HepG2 (cell line): ENCODE data around the gene FBXO9. TPM values are rescaled to one million over a fixed set of nuclear protein-coding genes. Genes with fewer than 3 reads are reported as not detected.

Experiments
- ELF1 ChIP-seq: sonication (generic); formaldehyde crosslinking; IDR thresholded peaks from 2 replicates; pipeline ENCODE4 v1.4.0; 2020; ENCODE audit warnings: missing genetic modification reagents
- GFI1 ChIP-seq: sonication (generic); formaldehyde crosslinking; IDR thresholded peaks from 2 replicates; pipeline ENCODE4 v1.5.0; 2020; ENCODE audit warnings: missing genetic modification reagents, mild to moderate bottlenecking, borderline replicate concordance
- HDAC2 ChIP-seq: sonication (generic); formaldehyde crosslinking; IDR thresholded peaks from 2 replicates; pipeline ENCODE4 v1.4.0; 2020; ENCODE audit warnings: missing genetic modification reagents
- MBNL3 ChIP-seq: fragments of 250-450 bp; sonication (Bioruptor Pico); conservative IDR thresholded peaks from 2 replicates; pipeline ENCODE4 v1.8.0; 2022; ENCODE audit warnings: mild to moderate bottlenecking, inconsistent platforms
- MXI1 ChIP-seq: IDR thresholded peaks from 3 replicates; pipeline ENCODE4 v1.6.1; 2012; ENCODE audit warnings: low read depth, low read length, inconsistent platforms, borderline replicate concordance
- MYNN ChIP-seq: sonication (generic); formaldehyde crosslinking; IDR thresholded peaks from 2 replicates; pipeline ENCODE4 v1.4.0; 2020; ENCODE audit warnings: mild to moderate bottlenecking, low read depth, missing genetic modification reagents
- NFYC ChIP-seq: IDR thresholded peaks from 2 replicates; pipeline ENCODE4 v1.6.1; 2016; ENCODE audit warnings: missing genetic modification reagents, missing compliant biosample characterization
- PHF21A ChIP-seq: sonication (generic); formaldehyde crosslinking; IDR thresholded peaks from 2 replicates; pipeline ENCODE4 v1.5.0; 2020; ENCODE audit warnings: mild to moderate bottlenecking, missing genetic modification reagents
- PTBP1 ChIP-seq: fragments of 200-400 bp; formaldehyde crosslinking; IDR thresholded peaks from 2 replicates; pipeline ENCODE4 v1.6.1; 2018; ENCODE audit warnings: low read length, low read depth; ENCODE audit not compliant: poor library complexity, severe bottlenecking
- SMAD9 ChIP-seq: sonication (generic); formaldehyde crosslinking; IDR thresholded peaks from 2 replicates; pipeline ENCODE4 v1.5.1; 2020; ENCODE audit warnings: mild to moderate bottlenecking, missing genetic modification reagents
- SMARCE1 ChIP-seq: fragments of 450-650 bp; IDR thresholded peaks from 2 replicates; pipeline ENCODE4 v1.6.1; 2017; ENCODE audit warnings: borderline replicate concordance
- SRSF1 ChIP-seq: fragments of 200-400 bp; formaldehyde crosslinking; optimal IDR thresholded peaks from 2 replicates; pipeline ENCODE3; 2017; ENCODE audit warnings: mild to moderate bottlenecking, low read depth, low read length, moderate library complexity
- ZNF101 ChIP-seq: sonication (generic); formaldehyde crosslinking; IDR thresholded peaks from 2 replicates; pipeline ENCODE4 v1.4.0; 2020; ENCODE audit warnings: mild to moderate bottlenecking, low read depth, missing genetic modification reagents, borderline replicate concordance
- ZNF510 ChIP-seq: sonication (generic); formaldehyde crosslinking; IDR thresholded peaks from 2 replicates; pipeline ENCODE4 v1.4.0; 2020; ENCODE audit warnings: low read depth, mild to moderate bottlenecking, missing genetic modification reagents
- ZNF546 ChIP-seq: sonication (generic); formaldehyde crosslinking; conservative IDR thresholded peaks from 2 replicates; pipeline ENCODE4 v1.8.1; 2023; ENCODE audit warnings: mild to moderate bottlenecking, missing genetic modification reagents
- ZNF678 ChIP-seq: sonication (generic); formaldehyde crosslinking; IDR thresholded peaks from 2 replicates; pipeline ENCODE4 v1.4.0; 2020; ENCODE audit warnings: mild to moderate bottlenecking, missing genetic modification reagents
- ZSCAN21 ChIP-seq: sonication (generic); formaldehyde crosslinking; IDR thresholded peaks from 2 replicates; pipeline ENCODE4 v1.8.0; 2022; ENCODE audit warnings: mild to moderate bottlenecking, missing genetic modification reagents, moderate library complexity, borderline replicate concordance
- polyA plus RNA-seq, 8 experiments: library from polyadenylated mRNA; depleted of rRNA in 3 of 8; stranded (reverse) in 7 of 8; unstranded in 1 of 8; fragments of >200 nt; fragmentation: Illumina TruSeq in 4 of 8; extraction: Trizol in 4 of 8; gene quantifications; 2 replicates each; pipeline versions ENCODE4 v1.2.1 to v1.2.3, GENCODE V29; 2011 to 2016; ENCODE audit warnings: low read depth in 4 of 8, missing spikeins in 1 of 8, mixed read lengths in 1 of 8; ENCODE audit not compliant: insufficient read depth in 1 of 8
- total RNA-seq, 5 experiments: library from RNA; depleted of rRNA; stranded (reverse); fragments of >200 nt; fragmentation: Illumina TruSeq; extraction: Trizol; gene quantifications; 2 replicates each; pipeline ENCODE4 v1.2.3, GENCODE V29; 2016; ENCODE audit warnings: low read depth in 1 of 5
- TF ChIP-seq, protein P1 (sequence below): sonication (generic); formaldehyde crosslinking; IDR thresholded peaks from 2 replicates; pipeline ENCODE4 v1.9.0; 2021; ENCODE audit warnings: missing genetic modification reagents, mild to moderate bottlenecking, borderline replicate concordance
- TF ChIP-seq, protein P2 (sequence below): sonication (generic); formaldehyde crosslinking; conservative IDR thresholded peaks from 2 replicates; pipeline ENCODE4 v1.5.0; 2020; ENCODE audit warnings: missing genetic modification reagents
- TF ChIP-seq, protein P3 (sequence below): IDR thresholded peaks from 2 replicates; pipeline ENCODE4 v1.6.1; 2016; ENCODE audit warnings: mild to moderate bottlenecking
- TF ChIP-seq, protein P4 (sequence below): sonication (generic); formaldehyde crosslinking; IDR thresholded peaks from 2 replicates; pipeline ENCODE4 v1.4.0; 2020; ENCODE audit warnings: missing genetic modification reagents
- TF ChIP-seq, protein P5 (sequence below): fragments of 450-650 bp; IDR thresholded peaks from 2 replicates; pipeline ENCODE4 v1.6.1; 2017; ENCODE audit warnings: mild to moderate bottlenecking

FBXO9 gene
- total and polyA plus RNA-seq, 2 of the 13 experiments (the other 11 are each of a cell fraction or from before 2014, with no cell fraction given): 64.3 to 98.4 TPM

DNA sequence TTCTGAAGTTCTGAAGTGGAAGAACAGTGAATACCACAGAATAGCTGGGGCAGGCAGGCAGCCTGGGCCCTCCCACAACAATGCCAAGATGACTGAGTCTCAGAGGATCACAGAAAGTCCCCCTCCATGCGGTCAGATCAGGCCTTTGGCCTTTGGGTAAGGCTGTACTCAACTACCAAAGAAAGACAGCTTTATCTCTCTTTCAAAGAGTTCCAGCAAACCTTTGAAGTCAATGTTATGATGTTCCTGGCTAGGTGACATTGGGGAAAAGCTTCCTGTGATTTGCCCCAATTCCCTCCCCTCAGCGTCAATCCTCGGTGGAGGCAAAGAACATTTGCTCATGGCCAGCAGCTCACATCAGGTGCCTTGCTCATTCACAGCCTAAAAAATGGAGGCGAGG lies 10.7 kb upstream of the FBXO9 start (continued):
- TF ChIP-seq MXI1 (0 out of 3 replicates have a peak, but pooled peaks have one; percentile 20), ZSCAN21 (CRISPR knock-in tag) (peak; percentile 65; the same call in 1 of the 2 replicates), SMARCE1 (no peak), ZNF546 (CRISPR knock-in tag) (no peak), SMAD9 (CRISPR knock-in tag) (no peak), ELF1 (CRISPR knock-in tag) (peak; percentile 40; the same call in 1 of the 2 replicates), ZNF510 (CRISPR knock-in tag) (no peak), GFI1 (CRISPR knock-in tag) (peak; percentile 84; the same call in 1 of the 2 replicates), NFYC (CRISPR knock-in tag) (0 out of 2 replicates have a peak, but pooled peaks have one; percentile 21), MYNN (CRISPR knock-in tag) (0 out of 2 replicates have a peak, but pooled peaks have one; percentile 49), MBNL3 (CRISPR knock-in tag) (no peak), PTBP1 (no peak), HDAC2 (CRISPR knock-in tag) (peak; percentile 70), PHF21A (CRISPR knock-in tag) (no peak), SRSF1 (no peak), ZNF101 (CRISPR knock-in tag) (no peak), ZNF678 (CRISPR knock-in tag) (no peak)
- TF ChIP-seq, protein P1, sequence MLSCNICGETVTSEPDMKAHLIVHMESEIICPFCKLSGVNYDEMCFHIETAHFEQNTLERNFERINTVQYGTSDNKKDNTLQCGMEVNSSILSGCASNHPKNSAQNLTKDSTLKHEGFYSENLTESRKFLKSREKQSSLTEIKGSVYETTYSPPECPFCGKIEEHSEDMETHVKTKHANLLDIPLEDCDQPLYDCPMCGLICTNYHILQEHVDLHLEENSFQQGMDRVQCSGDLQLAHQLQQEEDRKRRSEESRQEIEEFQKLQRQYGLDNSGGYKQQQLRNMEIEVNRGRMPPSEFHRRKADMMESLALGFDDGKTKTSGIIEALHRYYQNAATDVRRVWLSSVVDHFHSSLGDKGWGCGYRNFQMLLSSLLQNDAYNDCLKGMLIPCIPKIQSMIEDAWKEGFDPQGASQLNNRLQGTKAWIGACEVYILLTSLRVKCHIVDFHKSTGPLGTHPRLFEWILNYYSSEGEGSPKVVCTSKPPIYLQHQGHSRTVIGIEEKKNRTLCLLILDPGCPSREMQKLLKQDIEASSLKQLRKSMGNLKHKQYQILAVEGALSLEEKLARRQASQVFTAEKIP (CRISPR knock-in tag): no peak
- TF ChIP-seq, protein P2, sequence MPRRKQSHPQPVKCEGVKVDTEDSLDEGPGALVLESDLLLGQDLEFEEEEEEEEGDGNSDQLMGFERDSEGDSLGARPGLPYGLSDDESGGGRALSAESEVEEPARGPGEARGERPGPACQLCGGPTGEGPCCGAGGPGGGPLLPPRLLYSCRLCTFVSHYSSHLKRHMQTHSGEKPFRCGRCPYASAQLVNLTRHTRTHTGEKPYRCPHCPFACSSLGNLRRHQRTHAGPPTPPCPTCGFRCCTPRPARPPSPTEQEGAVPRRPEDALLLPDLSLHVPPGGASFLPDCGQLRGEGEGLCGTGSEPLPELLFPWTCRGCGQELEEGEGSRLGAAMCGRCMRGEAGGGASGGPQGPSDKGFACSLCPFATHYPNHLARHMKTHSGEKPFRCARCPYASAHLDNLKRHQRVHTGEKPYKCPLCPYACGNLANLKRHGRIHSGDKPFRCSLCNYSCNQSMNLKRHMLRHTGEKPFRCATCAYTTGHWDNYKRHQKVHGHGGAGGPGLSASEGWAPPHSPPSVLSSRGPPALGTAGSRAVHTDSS (CRISPR knock-in tag): no peak
- TF ChIP-seq, protein P3, sequence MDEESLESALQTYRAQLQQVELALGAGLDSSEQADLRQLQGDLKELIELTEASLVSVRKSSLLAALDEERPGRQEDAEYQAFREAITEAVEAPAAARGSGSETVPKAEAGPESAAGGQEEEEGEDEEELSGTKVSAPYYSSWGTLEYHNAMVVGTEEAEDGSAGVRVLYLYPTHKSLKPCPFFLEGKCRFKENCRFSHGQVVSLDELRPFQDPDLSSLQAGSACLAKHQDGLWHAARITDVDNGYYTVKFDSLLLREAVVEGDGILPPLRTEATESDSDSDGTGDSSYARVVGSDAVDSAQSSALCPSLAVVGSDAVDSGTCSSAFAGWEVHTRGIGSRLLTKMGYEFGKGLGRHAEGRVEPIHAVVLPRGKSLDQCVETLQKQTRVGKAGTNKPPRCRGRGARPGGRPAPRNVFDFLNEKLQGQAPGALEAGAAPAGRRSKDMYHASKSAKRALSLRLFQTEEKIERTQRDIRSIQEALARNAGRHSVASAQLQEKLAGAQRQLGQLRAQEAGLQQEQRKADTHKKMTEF (CRISPR knock-in tag): peak; percentile 50
- TF ChIP-seq, protein P4, sequence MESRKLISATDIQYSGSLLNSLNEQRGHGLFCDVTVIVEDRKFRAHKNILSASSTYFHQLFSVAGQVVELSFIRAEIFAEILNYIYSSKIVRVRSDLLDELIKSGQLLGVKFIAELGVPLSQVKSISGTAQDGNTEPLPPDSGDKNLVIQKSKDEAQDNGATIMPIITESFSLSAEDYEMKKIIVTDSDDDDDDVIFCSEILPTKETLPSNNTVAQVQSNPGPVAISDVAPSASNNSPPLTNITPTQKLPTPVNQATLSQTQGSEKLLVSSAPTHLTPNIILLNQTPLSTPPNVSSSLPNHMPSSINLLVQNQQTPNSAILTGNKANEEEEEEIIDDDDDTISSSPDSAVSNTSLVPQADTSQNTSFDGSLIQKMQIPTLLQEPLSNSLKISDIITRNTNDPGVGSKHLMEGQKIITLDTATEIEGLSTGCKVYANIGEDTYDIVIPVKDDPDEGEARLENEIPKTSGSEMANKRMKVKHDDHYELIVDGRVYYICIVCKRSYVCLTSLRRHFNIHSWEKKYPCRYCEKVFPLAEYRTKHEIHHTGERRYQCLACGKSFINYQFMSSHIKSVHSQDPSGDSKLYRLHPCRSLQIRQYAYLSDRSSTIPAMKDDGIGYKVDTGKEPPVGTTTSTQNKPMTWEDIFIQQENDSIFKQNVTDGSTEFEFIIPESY (CRISPR knock-in tag): no peak
- TF ChIP-seq, protein P5, sequence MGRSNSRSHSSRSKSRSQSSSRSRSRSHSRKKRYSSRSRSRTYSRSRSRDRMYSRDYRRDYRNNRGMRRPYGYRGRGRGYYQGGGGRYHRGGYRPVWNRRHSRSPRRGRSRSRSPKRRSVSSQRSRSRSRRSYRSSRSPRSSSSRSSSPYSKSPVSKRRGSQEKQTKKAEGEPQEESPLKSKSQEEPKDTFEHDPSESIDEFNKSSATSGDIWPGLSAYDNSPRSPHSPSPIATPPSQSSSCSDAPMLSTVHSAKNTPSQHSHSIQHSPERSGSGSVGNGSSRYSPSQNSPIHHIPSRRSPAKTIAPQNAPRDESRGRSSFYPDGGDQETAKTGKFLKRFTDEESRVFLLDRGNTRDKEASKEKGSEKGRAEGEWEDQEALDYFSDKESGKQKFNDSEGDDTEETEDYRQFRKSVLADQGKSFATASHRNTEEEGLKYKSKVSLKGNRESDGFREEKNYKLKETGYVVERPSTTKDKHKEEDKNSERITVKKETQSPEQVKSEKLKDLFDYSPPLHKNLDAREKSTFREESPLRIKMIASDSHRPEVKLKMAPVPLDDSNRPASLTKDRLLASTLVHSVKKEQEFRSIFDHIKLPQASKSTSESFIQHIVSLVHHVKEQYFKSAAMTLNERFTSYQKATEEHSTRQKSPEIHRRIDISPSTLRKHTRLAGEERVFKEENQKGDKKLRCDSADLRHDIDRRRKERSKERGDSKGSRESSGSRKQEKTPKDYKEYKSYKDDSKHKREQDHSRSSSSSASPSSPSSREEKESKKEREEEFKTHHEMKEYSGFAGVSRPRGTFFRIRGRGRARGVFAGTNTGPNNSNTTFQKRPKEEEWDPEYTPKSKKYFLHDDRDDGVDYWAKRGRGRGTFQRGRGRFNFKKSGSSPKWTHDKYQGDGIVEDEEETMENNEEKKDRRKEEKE: no peak
